PC-9 (cell line): ENCODE measurements around the gene MFAP2. TPM values are rescaled to one million over a fixed set of nuclear protein-coding genes. Genes with fewer than 3 reads are reported as not detected.

Experiments
- BruUV-seq: library from RNA; stranded (reverse); fragments of 400-500 nt; replicated peaks from 2 replicates; lab custom pipeline; 2021; lab: Mats Ljungman, UMichigan
- CTCF ChIA-PET: fragments of 300-600 bp; sonication (Branson Sonifier 250); formaldehyde crosslinking; loops from one replicate; lab custom pipeline; 2022; ENCODE audit warnings: antibody characterized with exemption; lab: Charles Lee
- POLR2A ChIA-PET: fragments of 300-600 bp; sonication (Branson Sonifier 250); formaldehyde crosslinking; loops from one replicate; lab custom pipeline; 2022; ENCODE audit warnings: antibody characterized with exemption; ENCODE audit not compliant: unreplicated experiment; lab: Charles Lee
- DNase-seq, 2 experiments: peaks; one replicate each; pipeline versions ENCODE4 v3.0.0 to v3.0.0-alpha.2; 2015 to 2022; ENCODE audit warnings: mixed read lengths in 1 of 2
- H2AFZ ChIP-seq: fragments of 200-600 bp; sonication (generic); 2 replicates; pipeline ENCODE4 v1.8.1; 2017; ENCODE audit warnings: antibody characterized with exemption
- H3F3A ChIP-seq: fragments of 200-600 bp; sonication (generic); 2 replicates; pipeline ENCODE4 v1.8.1; 2017; ENCODE audit warnings: antibody characterized with exemption, mild to moderate bottlenecking, low read depth; ENCODE audit not compliant: insufficient read depth
- H3K27ac ChIP-seq: fragments of 200-600 bp; sonication (generic); 2 replicates; pipeline ENCODE4 v1.6.1; 2016; ENCODE audit warnings: mixed run types
- H3K27me3 ChIP-seq: fragments of 200-600 bp; sonication (generic); 2 replicates; pipeline ENCODE4 v1.6.1; 2016; ENCODE audit warnings: low read depth, mixed run types; ENCODE audit not compliant: insufficient read depth
- H3K36me3 ChIP-seq: fragments of 200-600 bp; sonication (generic); 2 replicates; pipeline ENCODE4 v1.6.1; 2016; ENCODE audit warnings: low read depth, mixed run types
- H3K4me1 ChIP-seq: fragments of 200-600 bp; sonication (generic); replicated peaks from 2 replicates; pipeline ENCODE4 v1.6.1; 2016; ENCODE audit warnings: mixed run types; ENCODE audit not compliant: insufficient read depth
- H3K4me2 ChIP-seq: fragments of 200-600 bp; sonication (generic); 2 replicates; pipeline ENCODE4 v1.6.1; 2017; ENCODE audit warnings: mixed run types
- H3K4me3 ChIP-seq: fragments of 200-600 bp; sonication (generic); 2 replicates; pipeline ENCODE4 v1.6.1; 2016; ENCODE audit warnings: mixed run types
- H3K79me2 ChIP-seq: fragments of 200-600 bp; sonication (generic); 2 replicates; pipeline ENCODE4 v1.6.1; 2017; ENCODE audit warnings: low read depth, mixed run types
- H3K9me2 ChIP-seq: fragments of 200-600 bp; sonication (generic); 2 replicates; pipeline ENCODE4 v1.8.1; 2017; ENCODE audit warnings: mild to moderate bottlenecking; ENCODE audit not compliant: insufficient read depth
- H3K9me3 ChIP-seq: fragments of 200-600 bp; sonication (generic); 2 replicates; pipeline ENCODE4 v1.8.1; 2016; ENCODE audit warnings: low read depth; ENCODE audit not compliant: insufficient read depth
- H4K20me1 ChIP-seq: fragments of 200-600 bp; sonication (generic); 2 replicates; pipeline ENCODE4 v1.8.1; 2017; ENCODE audit not compliant: insufficient read depth
- EZH2 ChIP-seq: fragments of 200-600 bp; sonication (generic); IDR thresholded peaks from 2 replicates; pipeline ENCODE4 v1.8.0; 2017; ENCODE audit warnings: antibody characterized with exemption, low read depth
- intact Hi-C: fragments of 100-400 bp; cut with micrococcal nuclease; formaldehyde crosslinking; loops from one replicate; pipeline ENCODE4 v1.10.0; 2022; ENCODE audit not compliant: unreplicated experiment
- total RNA-seq: library from RNA; stranded (reverse); gene quantifications from 2 replicates; pipeline ENCODE4 v1.2.3, GENCODE V29; 2021
- TF ChIP-seq, protein P1 (sequence below): fragments of 200-600 bp; sonication (generic); conservative IDR thresholded peaks from 2 replicates; pipeline ENCODE4 v1.6.1; 2017; ENCODE audit warnings: mixed run types, antibody characterized with exemption, mild to moderate bottlenecking, moderate library complexity

The MFAP2 gene
- total RNA-seq, 1 experiment from 2014 or later = 6.3 TPM

DNA sequence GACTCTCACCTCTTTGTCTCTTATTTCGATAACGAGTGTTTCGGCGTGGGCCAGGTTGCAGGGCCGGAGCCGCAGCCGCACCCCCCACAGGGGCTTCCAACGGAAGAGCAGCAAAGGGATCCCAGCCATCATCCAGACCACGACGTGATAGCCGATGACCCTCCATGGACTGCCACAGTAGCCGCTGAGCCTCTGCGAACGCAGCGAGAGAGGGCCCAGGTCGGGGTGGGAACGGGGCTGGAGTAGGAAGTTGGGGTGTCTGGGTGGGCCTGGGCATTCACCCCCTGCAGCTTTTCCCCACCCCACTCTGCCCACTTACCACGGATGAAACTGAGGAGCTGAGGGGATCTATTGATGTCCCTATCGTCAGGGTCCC, 24.9 kb upstream of the MFAP2 start:
- Histone ChIP-seq H2AFZ (no peak overlapping the region), H3F3A (peaks cover 16% of the 10 kb centered on the region), H3K9me3 (no peaks in the 10 kb centered on the region), H3K27ac (no peak overlapping the region), H4K20me1 (no peaks in the 10 kb centered on the region), H3K4me2 (no peak overlapping the region), H3K79me2 (no peaks in the 10 kb centered on the region; the same call in 1 of the 2 replicates), H3K36me3 (no peaks in the 10 kb centered on the region), H3K27me3 (no peaks in the 10 kb centered on the region), H3K4me3 (no peak overlapping the region), H3K9me2 (no peaks in the 10 kb centered on the region), H3K4me1 (0 out of 2 replicates have a peak, but pooled peaks cover 4% of the 10 kb centered on the region)
- ChIA-PET POLR2A (no interaction called here), CTCF (no interaction called here)
- intact Hi-C loops = no loop called here
- BruUV-seq = no TSS peak
- no peak for TF ChIP-seq EZH2
- TF ChIP-seq, protein P1, sequence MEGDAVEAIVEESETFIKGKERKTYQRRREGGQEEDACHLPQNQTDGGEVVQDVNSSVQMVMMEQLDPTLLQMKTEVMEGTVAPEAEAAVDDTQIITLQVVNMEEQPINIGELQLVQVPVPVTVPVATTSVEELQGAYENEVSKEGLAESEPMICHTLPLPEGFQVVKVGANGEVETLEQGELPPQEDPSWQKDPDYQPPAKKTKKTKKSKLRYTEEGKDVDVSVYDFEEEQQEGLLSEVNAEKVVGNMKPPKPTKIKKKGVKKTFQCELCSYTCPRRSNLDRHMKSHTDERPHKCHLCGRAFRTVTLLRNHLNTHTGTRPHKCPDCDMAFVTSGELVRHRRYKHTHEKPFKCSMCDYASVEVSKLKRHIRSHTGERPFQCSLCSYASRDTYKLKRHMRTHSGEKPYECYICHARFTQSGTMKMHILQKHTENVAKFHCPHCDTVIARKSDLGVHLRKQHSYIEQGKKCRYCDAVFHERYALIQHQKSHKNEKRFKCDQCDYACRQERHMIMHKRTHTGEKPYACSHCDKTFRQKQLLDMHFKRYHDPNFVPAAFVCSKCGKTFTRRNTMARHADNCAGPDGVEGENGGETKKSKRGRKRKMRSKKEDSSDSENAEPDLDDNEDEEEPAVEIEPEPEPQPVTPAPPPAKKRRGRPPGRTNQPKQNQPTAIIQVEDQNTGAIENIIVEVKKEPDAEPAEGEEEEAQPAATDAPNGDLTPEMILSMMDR = no peak
- DNase-seq = no peak

DNA sequence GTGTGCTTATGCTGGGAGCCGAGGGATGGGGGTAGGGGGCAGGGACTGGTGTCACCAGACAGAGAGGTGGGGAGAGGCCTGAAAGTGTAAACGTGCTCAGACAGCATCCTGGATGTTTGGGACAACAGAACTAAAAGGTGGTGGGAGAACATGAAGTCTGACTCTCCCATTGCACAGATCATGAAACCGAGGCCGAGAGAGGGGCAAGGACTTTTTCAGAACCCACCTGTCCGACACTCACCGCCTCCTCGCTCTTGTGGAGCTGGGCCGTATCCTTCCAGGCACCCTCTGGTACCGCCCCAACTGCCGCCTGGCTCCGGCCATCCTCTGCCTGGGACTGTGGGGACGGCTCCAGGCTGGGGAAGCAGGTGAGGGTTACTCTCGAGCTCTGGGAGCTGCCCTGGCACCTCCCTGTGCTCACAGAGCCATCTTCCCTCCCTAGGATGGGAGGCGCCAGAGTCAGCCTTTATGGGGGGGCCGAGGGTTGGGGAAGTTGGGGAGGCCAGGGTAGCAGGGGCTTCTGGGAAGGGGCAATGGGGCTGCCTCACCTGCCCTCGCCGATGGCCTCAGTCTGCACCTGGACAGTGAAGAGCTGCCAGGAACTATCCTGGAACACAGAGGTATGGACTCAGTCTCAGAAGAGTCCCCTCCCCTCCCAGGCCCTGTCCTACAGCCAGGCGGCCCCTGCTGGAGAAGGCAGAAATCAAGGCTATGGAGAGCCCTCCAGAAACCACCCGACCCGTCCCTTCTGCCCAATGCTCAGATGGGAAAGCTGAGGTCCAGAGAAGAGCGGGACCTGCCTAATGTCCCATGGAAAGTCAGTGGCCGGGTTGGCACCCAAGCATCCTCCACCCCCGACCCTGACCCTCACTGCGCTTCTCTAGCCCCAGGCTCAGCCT, 24.3 kb upstream of the MFAP2 start:
- ChIA-PET CTCF (no interaction called here), POLR2A (no interaction called here)
- intact Hi-C loops = no loop called here
- H3F3A ChIP-seq = peaks cover 16% of the 10 kb centered on the region
- BruUV-seq = no TSS peak
- no peaks in the 10 kb centered on the region for H3K9me3 ChIP-seq
- H2AFZ ChIP-seq = no peak overlapping the region
- no peak overlapping the region for H3K4me3 ChIP-seq
- H3K4me1 ChIP-seq = 0 out of 2 replicates have a peak, but pooled peaks cover 4% of the 10 kb centered on the region
- TF ChIP-seq, protein P1 = no peak
- no peak for TF ChIP-seq EZH2
- H3K9me2 ChIP-seq = no peaks in the 10 kb centered on the region
- no peak overlapping the region for H3K27ac ChIP-seq
- H3K27me3 ChIP-seq = no peaks in the 10 kb centered on the region
- no peak overlapping the region; the same call in 1 of the 2 replicates for H3K4me2 ChIP-seq
- H4K20me1 ChIP-seq = no peaks in the 10 kb centered on the region
- no peaks in the 10 kb centered on the region for H3K36me3 ChIP-seq
- DNase-seq = no peak
- no peaks in the 10 kb centered on the region for H3K79me2 ChIP-seq

DNA sequence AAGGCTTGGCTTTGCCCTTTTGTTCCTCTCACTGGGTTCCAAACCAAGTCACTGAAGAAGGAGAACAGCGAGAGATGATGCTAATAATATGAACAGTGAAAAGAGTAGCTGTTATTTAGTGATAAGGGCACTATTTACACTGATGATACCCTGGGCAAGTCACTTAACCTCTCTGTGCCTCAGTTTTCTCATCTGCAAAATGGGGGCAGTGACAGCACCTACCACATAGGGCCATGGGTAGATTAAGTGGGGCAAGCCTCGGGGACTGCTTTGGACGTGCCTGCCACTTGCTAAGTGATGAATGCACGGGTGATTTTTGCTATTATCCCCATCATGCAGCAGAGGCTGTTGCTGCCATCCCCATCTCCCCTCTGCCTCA, 22.1 kb upstream of the MFAP2 start:
- no peak overlapping the region for H3K27ac ChIP-seq
- H3K4me3 ChIP-seq = no peak overlapping the region
- H3F3A ChIP-seq = peaks cover 16% of the 10 kb centered on the region
- no peak overlapping the region for H2AFZ ChIP-seq
- DNase-seq = no peak
- H4K20me1 ChIP-seq = no peaks in the 10 kb centered on the region
- no TSS peak for BruUV-seq
- H3K36me3 ChIP-seq = no peaks in the 10 kb centered on the region
- CTCF ChIA-PET = no interaction called here
- 0 out of 2 replicates have a peak, but pooled peaks cover 4% of the 10 kb centered on the region for H3K4me1 ChIP-seq
- intact Hi-C loops = no loop called here
- no peaks in the 10 kb centered on the region for H3K79me2 ChIP-seq
- POLR2A ChIA-PET = no interaction called here
- no peaks in the 10 kb centered on the region for H3K9me2 ChIP-seq
- no peak for TF ChIP-seq EZH2
- TF ChIP-seq, protein P1 = no peak
- H3K9me3 ChIP-seq = no peaks in the 10 kb centered on the region
- no peak overlapping the region for H3K4me2 ChIP-seq
- H3K27me3 ChIP-seq = no peaks in the 10 kb centered on the region
